ENCODE results near the gene LHX1. TPM values are rescaled to one million over a fixed set of nuclear protein-coding genes. Genes with fewer than 3 reads are reported as not detected.

Gene LHX1
- polyA plus RNA-seq, 1 donor from 2014 or later, result 2.5 TPM

DNA sequence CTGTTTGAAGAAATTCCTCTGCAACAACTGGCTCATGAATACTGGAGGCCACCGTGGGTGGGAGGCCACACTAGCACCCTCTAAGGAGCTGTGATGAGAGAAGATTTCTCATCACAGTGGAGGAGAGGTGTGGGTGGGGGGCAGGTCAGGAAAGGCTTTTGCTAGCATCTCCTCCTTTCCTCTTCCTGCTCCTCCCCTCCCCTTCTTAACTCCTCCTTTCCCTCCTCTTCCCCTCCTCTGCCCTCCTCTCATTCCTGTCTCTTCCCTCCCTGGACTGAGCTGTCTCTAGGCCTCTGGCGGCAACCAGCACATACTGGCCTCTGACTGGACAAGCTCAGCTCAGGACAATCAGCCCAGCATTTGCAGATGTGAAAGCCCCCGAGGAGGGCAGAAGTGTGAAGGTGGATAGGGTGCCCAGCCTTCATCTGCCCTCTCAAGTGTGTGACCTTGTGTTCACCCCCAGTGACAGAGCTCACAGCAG lies 19.0 kb upstream of the LHX1 start:
- no peaks in the 10 kb centered on the region for H3K9me3 ChIP-seq (ENCODE audit: low read length)
- H3K79me2 ChIP-seq (replicated peaks; ENCODE audit: insufficient read depth, low read length), result no peaks in the 10 kb centered on the region
- H3K4me2 ChIP-seq (ENCODE audit: low read length), result no peak overlapping the region
- no peak overlapping the region for H2AFZ ChIP-seq (ENCODE audit: low read depth, low read length)
- peaks cover 5% of the 10 kb centered on the region for H3K27me3 ChIP-seq (ENCODE audit: insufficient read depth, low read depth, low read length)
- no peaks in the 10 kb centered on the region for H3K9me2 ChIP-seq (ENCODE audit: insufficient read depth, low read length)
- H3F3A ChIP-seq (ENCODE audit: insufficient read depth, low read length, poor library complexity, severe bottlenecking), result no peaks in the 10 kb centered on the region
- H3K27ac ChIP-seq (ENCODE audit: low read length), result no peak overlapping the region
- no peak for TF ChIP-seq RAD21 (conservative IDR thresholded peaks at IDR 0.05)
- TF ChIP-seq, protein P1, sequence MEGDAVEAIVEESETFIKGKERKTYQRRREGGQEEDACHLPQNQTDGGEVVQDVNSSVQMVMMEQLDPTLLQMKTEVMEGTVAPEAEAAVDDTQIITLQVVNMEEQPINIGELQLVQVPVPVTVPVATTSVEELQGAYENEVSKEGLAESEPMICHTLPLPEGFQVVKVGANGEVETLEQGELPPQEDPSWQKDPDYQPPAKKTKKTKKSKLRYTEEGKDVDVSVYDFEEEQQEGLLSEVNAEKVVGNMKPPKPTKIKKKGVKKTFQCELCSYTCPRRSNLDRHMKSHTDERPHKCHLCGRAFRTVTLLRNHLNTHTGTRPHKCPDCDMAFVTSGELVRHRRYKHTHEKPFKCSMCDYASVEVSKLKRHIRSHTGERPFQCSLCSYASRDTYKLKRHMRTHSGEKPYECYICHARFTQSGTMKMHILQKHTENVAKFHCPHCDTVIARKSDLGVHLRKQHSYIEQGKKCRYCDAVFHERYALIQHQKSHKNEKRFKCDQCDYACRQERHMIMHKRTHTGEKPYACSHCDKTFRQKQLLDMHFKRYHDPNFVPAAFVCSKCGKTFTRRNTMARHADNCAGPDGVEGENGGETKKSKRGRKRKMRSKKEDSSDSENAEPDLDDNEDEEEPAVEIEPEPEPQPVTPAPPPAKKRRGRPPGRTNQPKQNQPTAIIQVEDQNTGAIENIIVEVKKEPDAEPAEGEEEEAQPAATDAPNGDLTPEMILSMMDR (IDR thresholded peaks at IDR 0.05; ENCODE audit: poor library complexity, severe bottlenecking), result no peak
- TF ChIP-seq TAF1 (IDR thresholded peaks at IDR 0.05; ENCODE audit: low read depth), result no peak
- TF ChIP-seq SMC3 (conservative IDR thresholded peaks at IDR 0.05; ENCODE audit: poor library complexity), result no peak
- TF ChIP-seq EZH2 (IDR thresholded peaks at IDR 0.05; ENCODE audit: borderline replicate concordance, insufficient read depth, low read length, poor library complexity, severe bottlenecking), result no peak
- no peak for TF ChIP-seq MXI1 (conservative IDR thresholded peaks at IDR 0.05; ENCODE audit: poor library complexity, severe bottlenecking)
- TF ChIP-seq, protein P2, sequence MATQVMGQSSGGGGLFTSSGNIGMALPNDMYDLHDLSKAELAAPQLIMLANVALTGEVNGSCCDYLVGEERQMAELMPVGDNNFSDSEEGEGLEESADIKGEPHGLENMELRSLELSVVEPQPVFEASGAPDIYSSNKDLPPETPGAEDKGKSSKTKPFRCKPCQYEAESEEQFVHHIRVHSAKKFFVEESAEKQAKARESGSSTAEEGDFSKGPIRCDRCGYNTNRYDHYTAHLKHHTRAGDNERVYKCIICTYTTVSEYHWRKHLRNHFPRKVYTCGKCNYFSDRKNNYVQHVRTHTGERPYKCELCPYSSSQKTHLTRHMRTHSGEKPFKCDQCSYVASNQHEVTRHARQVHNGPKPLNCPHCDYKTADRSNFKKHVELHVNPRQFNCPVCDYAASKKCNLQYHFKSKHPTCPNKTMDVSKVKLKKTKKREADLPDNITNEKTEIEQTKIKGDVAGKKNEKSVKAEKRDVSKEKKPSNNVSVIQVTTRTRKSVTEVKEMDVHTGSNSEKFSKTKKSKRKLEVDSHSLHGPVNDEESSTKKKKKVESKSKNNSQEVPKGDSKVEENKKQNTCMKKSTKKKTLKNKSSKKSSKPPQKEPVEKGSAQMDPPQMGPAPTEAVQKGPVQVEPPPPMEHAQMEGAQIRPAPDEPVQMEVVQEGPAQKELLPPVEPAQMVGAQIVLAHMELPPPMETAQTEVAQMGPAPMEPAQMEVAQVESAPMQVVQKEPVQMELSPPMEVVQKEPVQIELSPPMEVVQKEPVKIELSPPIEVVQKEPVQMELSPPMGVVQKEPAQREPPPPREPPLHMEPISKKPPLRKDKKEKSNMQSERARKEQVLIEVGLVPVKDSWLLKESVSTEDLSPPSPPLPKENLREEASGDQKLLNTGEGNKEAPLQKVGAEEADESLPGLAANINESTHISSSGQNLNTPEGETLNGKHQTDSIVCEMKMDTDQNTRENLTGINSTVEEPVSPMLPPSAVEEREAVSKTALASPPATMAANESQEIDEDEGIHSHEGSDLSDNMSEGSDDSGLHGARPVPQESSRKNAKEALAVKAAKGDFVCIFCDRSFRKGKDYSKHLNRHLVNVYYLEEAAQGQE (IDR thresholded peaks at IDR 0.05; ENCODE audit: borderline replicate concordance), result no peak
- TF ChIP-seq EP300 (conservative IDR thresholded peaks at IDR 0.05; ENCODE audit: poor library complexity, severe bottlenecking), result no peak
- no peak for TF ChIP-seq POLR2AphosphoS5 (IDR thresholded peaks at IDR 0.05)
- H3K9ac ChIP-seq (ENCODE audit: low read length), result no peak overlapping the region
- H3K4me3 ChIP-seq (ENCODE audit: low read length), result no peak overlapping the region
- H3K36me3 ChIP-seq (ENCODE audit: insufficient read depth, low read length), result no peaks in the 10 kb centered on the region
- H4K20me1 ChIP-seq (ENCODE audit: insufficient read depth), result no peaks in the 10 kb centered on the region

DNA sequence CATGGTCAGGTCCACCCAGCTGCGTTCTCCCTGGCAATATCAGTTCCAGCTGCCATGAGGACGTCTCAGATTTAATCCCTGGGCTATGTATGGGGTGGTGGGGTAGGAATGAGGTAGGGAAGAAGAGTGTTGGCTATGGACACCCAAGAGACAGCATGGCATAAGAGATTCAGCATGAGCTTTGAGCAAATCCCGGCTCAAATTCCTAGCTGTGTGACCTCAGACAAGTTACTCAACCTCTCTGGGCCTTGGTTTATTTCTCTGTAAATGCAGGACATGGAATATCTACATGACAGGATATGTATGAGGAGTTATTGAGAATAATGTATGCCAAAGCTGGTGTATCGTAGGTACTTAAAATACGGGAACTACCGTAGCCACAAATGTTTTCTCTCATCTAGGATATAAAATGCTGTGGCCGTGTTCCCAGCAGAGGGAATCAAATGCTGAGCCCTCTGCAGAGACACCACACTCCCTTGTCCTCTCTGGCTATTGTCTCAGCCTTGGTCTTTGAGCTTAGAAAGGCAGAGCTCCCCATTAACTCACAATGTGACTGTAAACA lies 17.8 kb upstream of the LHX1 start:
- Histone ChIP-seq H3F3A (ENCODE audit: insufficient read depth, low read length, poor library complexity, severe bottlenecking) (no peaks in the 10 kb centered on the region), H3K9me3 (ENCODE audit: low read length) (no peaks in the 10 kb centered on the region), H3K9ac (ENCODE audit: low read length) (no peak overlapping the region), H4K20me1 (ENCODE audit: insufficient read depth) (no peaks in the 10 kb centered on the region), H3K36me3 (ENCODE audit: insufficient read depth, low read length) (no peaks in the 10 kb centered on the region), H2AFZ (ENCODE audit: low read depth, low read length) (no peak overlapping the region), H3K27me3 (ENCODE audit: insufficient read depth, low read depth, low read length) (peaks cover 5% of the 10 kb centered on the region), H3K27ac (ENCODE audit: low read length) (no peak overlapping the region), H3K4me3 (ENCODE audit: low read length) (no peak overlapping the region), H3K79me2 (replicated peaks; ENCODE audit: insufficient read depth, low read length) (no peaks in the 10 kb centered on the region), H3K9me2 (ENCODE audit: insufficient read depth, low read length) (no peaks in the 10 kb centered on the region), H3K4me2 (ENCODE audit: low read length) (no peak overlapping the region)
- TF ChIP-seq SMC3 (conservative IDR thresholded peaks at IDR 0.05; ENCODE audit: poor library complexity) (no peak), TAF1 (IDR thresholded peaks at IDR 0.05; ENCODE audit: low read depth) (no peak), EP300 (conservative IDR thresholded peaks at IDR 0.05; ENCODE audit: poor library complexity, severe bottlenecking) (no peak), POLR2AphosphoS5 (IDR thresholded peaks at IDR 0.05) (no peak), RAD21 (conservative IDR thresholded peaks at IDR 0.05) (no peak), EZH2 (IDR thresholded peaks at IDR 0.05; ENCODE audit: borderline replicate concordance, insufficient read depth, low read length, poor library complexity, severe bottlenecking) (no peak), MXI1 (conservative IDR thresholded peaks at IDR 0.05; ENCODE audit: poor library complexity, severe bottlenecking) (no peak)
- TF ChIP-seq, protein P1 (IDR thresholded peaks at IDR 0.05; ENCODE audit: poor library complexity, severe bottlenecking), result no peak
- TF ChIP-seq, protein P2 (IDR thresholded peaks at IDR 0.05; ENCODE audit: borderline replicate concordance), result no peak
